Measurements from ENCODE around the gene HNRNPA1. TPM values are rescaled to one million over a fixed set of nuclear protein-coding genes. Genes with fewer than 3 reads are reported as not detected.

Gene HNRNPA1
- total RNA-seq, 1 experiment from 2014 or later: 1,764 TPM

DNA sequence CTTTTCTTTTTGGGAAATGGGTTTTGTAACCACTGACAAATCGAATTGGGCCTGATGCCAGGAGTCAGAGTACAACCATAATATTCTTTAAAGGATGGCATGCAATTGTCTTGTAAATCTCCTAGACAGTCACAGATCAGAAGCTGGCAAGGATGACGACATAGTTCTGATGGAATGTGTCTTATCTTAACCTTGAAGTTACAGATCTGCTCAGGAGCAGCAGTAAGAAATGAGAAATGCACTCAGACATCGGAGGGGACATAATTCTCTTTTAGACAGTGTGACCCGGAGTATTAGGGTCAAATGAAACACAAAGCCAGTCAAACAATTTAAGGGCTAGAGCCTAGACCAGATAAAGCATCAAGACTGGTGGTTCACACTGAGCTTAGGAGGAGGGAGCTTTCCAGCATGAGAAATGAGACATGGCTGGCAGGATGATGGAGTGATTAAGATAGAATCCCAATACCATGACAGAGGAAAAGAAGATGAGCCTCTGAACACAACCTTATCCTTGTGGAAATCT, 18.1 kb upstream of the HNRNPA1 start:
- CTCF ChIA-PET: interaction anchor here (0.6 to 1.0 kb wide), 3 partner anchors 11 to 254 kb away, joined by 3 to 8 read pairs (median 4); partner anchors contain the start of gene HOXC8
- peak; percentile 75 for DNase-seq (ENCODE audit: low spot score)
- H3K36me3 ChIP-seq (ENCODE audit: insufficient read depth, low read length, poor library complexity, severe bottlenecking): peaks cover 4% of the 10 kb centered on the region
- no peaks in the 10 kb centered on the region for H3K9me3 ChIP-seq (ENCODE audit: low read depth, low read length, poor library complexity, severe bottlenecking)
- intact Hi-C loops (cut with micrococcal nuclease; ENCODE audit: unreplicated experiment): no loop called here
- H3K27ac ChIP-seq (ENCODE audit: low read depth, low read length, poor library complexity, severe bottlenecking): peak overlapping the region; percentile 87
- POLR2A ChIA-PET (ENCODE audit: low non-redundant PET): interaction anchor here (1.4 kb wide), 2 partner anchors 10 to 17 kb away, joined by 5 read pairs; partner anchors contain the start of genes CBX5 and HNRNPA1
- H3K4me1 ChIP-seq (ENCODE audit: insufficient read depth, low read length, poor library complexity, severe bottlenecking): peaks cover 47% of the 10 kb centered on the region
- peak overlapping the region; percentile 8 for H3K4me3 ChIP-seq (ENCODE audit: low read depth, low read length, poor library complexity, severe bottlenecking)
- BruUV-seq (replicated peaks): no TSS peak
- H3K27me3 ChIP-seq (replicated peaks; ENCODE audit: insufficient read depth, low read depth, low read length, poor library complexity): no peaks in the 10 kb centered on the region
- TF ChIP-seq, protein P1, sequence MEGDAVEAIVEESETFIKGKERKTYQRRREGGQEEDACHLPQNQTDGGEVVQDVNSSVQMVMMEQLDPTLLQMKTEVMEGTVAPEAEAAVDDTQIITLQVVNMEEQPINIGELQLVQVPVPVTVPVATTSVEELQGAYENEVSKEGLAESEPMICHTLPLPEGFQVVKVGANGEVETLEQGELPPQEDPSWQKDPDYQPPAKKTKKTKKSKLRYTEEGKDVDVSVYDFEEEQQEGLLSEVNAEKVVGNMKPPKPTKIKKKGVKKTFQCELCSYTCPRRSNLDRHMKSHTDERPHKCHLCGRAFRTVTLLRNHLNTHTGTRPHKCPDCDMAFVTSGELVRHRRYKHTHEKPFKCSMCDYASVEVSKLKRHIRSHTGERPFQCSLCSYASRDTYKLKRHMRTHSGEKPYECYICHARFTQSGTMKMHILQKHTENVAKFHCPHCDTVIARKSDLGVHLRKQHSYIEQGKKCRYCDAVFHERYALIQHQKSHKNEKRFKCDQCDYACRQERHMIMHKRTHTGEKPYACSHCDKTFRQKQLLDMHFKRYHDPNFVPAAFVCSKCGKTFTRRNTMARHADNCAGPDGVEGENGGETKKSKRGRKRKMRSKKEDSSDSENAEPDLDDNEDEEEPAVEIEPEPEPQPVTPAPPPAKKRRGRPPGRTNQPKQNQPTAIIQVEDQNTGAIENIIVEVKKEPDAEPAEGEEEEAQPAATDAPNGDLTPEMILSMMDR (conservative IDR thresholded peaks at IDR 0.05; ENCODE audit: low read depth, low read length): no peak
- TF ChIP-seq EZH2 (IDR thresholded peaks at IDR 0.05; ENCODE audit: borderline replicate concordance, low read depth, low read length, poor library complexity, severe bottlenecking): no peak

DNA sequence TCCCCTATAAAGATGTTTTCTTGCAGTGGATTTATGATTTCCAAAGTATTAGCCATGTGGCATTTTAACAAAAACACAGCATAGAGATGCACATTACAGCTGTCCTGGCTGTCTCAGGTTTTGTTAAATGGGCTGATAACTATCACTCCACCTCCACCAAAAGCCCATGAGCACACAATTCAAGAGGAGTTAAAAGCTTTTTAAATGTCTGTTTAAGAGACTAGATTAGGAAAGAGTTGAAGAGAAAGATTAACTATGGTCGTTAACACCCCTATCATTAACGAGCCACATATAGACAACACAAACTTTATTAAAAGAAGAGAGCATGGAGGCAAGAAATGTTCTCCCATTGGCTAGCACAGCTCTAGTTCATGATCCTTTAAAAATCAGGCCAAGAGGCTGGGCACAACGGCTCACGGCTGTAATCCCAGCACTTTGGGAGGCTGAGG, 15.1 kb upstream of the HNRNPA1 start:
- CTCF ChIA-PET: interaction anchor here (0.6 kb wide), 1 partner anchor 16 kb away, joined by 3 read pairs; no protein-coding TSS in a partner anchor
- H3K27me3 ChIP-seq (replicated peaks; ENCODE audit: insufficient read depth, low read depth, low read length, poor library complexity): no peaks in the 10 kb centered on the region
- POLR2A ChIA-PET (ENCODE audit: low non-redundant PET): interaction anchor here (1.1 to 1.7 kb wide), 2 partner anchors 11 to 15 kb away, joined by 3 to 13 read pairs; partner anchors contain the start of gene HNRNPA1
- H3K4me1 ChIP-seq (ENCODE audit: insufficient read depth, low read length, poor library complexity, severe bottlenecking): peaks cover 27% of the 10 kb centered on the region
- DNase-seq (ENCODE audit: low spot score): no peak
- BruUV-seq (replicated peaks): no TSS peak
- H3K27ac ChIP-seq (ENCODE audit: low read depth, low read length, poor library complexity, severe bottlenecking): peak overlapping the region; percentile 45
- intact Hi-C loops (cut with micrococcal nuclease; ENCODE audit: unreplicated experiment): no loop called here
- H3K4me3 ChIP-seq (ENCODE audit: low read depth, low read length, poor library complexity, severe bottlenecking): no peak overlapping the region
- H3K9me3 ChIP-seq (ENCODE audit: low read depth, low read length, poor library complexity, severe bottlenecking): no peaks in the 10 kb centered on the region
- TF ChIP-seq, protein P1 (conservative IDR thresholded peaks at IDR 0.05; ENCODE audit: low read depth, low read length): no peak
- TF ChIP-seq EZH2 (IDR thresholded peaks at IDR 0.05; ENCODE audit: borderline replicate concordance, low read depth, low read length, poor library complexity, severe bottlenecking): no peak
- H3K36me3 ChIP-seq (ENCODE audit: insufficient read depth, low read length, poor library complexity, severe bottlenecking): no peaks in the 10 kb centered on the region

DNA sequence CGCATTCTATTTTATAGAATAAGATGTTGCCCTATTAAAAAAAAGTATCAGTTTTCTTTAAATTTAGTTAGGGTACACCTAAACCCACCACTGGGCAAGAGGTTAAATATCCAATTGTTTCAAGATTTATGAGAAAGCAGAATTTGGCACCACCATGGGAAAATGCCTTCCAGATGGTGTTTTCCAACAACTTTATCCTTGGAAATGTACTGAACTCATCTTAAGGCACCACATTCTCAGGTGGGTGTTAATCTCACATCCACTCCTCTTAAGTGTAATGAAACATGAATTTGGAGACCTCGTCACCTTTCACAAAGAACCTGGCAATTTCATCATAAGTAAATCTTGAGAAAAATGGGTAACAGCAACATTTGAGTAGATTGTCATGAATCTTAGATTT, 13.7 kb upstream of the HNRNPA1 start:
- TF ChIP-seq, protein P1 (conservative IDR thresholded peaks at IDR 0.05; ENCODE audit: low read depth, low read length): no peak
- TF ChIP-seq EZH2 (IDR thresholded peaks at IDR 0.05; ENCODE audit: borderline replicate concordance, low read depth, low read length, poor library complexity, severe bottlenecking): no peak
- ChIA-PET CTCF (interaction anchor here (0.7 kb wide), 1 partner anchor 133 kb away, joined by 4 read pairs; no protein-coding TSS in a partner anchor), POLR2A (ENCODE audit: low non-redundant PET) (no interaction called here)
- intact Hi-C loops (cut with micrococcal nuclease; ENCODE audit: unreplicated experiment): no loop called here
- H3K36me3 ChIP-seq (ENCODE audit: insufficient read depth, low read length, poor library complexity, severe bottlenecking): no peaks in the 10 kb centered on the region
- BruUV-seq (replicated peaks): no TSS peak
- no peak overlapping the region for H3K4me3 ChIP-seq (ENCODE audit: low read depth, low read length, poor library complexity, severe bottlenecking)
- peaks cover 13% of the 10 kb centered on the region for H3K4me1 ChIP-seq (ENCODE audit: insufficient read depth, low read length, poor library complexity, severe bottlenecking)
- no peaks in the 10 kb centered on the region for H3K27me3 ChIP-seq (replicated peaks; ENCODE audit: insufficient read depth, low read depth, low read length, poor library complexity)
- no peak overlapping the region for H3K27ac ChIP-seq (ENCODE audit: low read depth, low read length, poor library complexity, severe bottlenecking)
- no peak for DNase-seq (ENCODE audit: low spot score)
- H3K9me3 ChIP-seq (ENCODE audit: low read depth, low read length, poor library complexity, severe bottlenecking): no peaks in the 10 kb centered on the region
